MCF 10A (cell line): ENCODE data around the gene GTF2IRD1. TPM values are rescaled to one million over a fixed set of nuclear protein-coding genes. Genes with fewer than 3 reads are reported as not detected.
A peak's percentile ranks its signal among the peaks of the same experiment; 100 is the strongest.
"Not testable (repeated sequence)": the region's sequence is repeated elsewhere in the genome, so short reads cannot be mapped to it uniquely, and the experiment has no call there.

ENCODE experiments used
- BruUV-seq: library from RNA; stranded (reverse); fragments of 400-500 nt; replicated peaks from 2 replicates; lab custom pipeline; 2021; lab: Mats Ljungman, UMichigan
- CTCF ChIA-PET: fragments of 300-600 bp; sonication (Branson Sonifier 250); formaldehyde crosslinking; extraction: SDS; loops from one replicate; lab custom pipeline; 2021; ENCODE audit warnings: antibody characterized with exemption, inconsistent platforms; lab: Yijun Ruan, JAX
- POLR2A ChIA-PET: fragments of 300-600, 350-650 bp; sonication (Branson Sonifier 250); formaldehyde crosslinking; extraction: SDS; loops from one replicate; lab custom pipeline; 2020; ENCODE audit warnings: antibody characterized with exemption, inconsistent platforms; lab: Yijun Ruan, JAX
- DNase-seq: peaks from one replicate; pipeline ENCODE4 v3.0.0-alpha.2; 2018; ENCODE audit not compliant: unreplicated experiment
- H3K27ac Mint-ChIP-seq: one replicate; pipeline ENCODE4 v1.8.0; 2022; ENCODE audit warnings: mild to moderate bottlenecking, low read depth, mixed read lengths; ENCODE audit not compliant: unreplicated experiment
- H3K27me3 Mint-ChIP-seq: one replicate; pipeline ENCODE4 v1.8.0; 2022; ENCODE audit warnings: mixed read lengths; ENCODE audit not compliant: insufficient read depth, unreplicated experiment
- H3K36me3 Mint-ChIP-seq: one replicate; pipeline ENCODE4 v1.8.0; 2022; ENCODE audit warnings: mild to moderate bottlenecking, moderate library complexity, mixed read lengths; ENCODE audit not compliant: insufficient read depth, unreplicated experiment
- H3K4me1 Mint-ChIP-seq: one replicate; pipeline ENCODE4 v1.8.0; 2022; ENCODE audit warnings: mixed read lengths; ENCODE audit not compliant: insufficient read depth, unreplicated experiment
- H3K4me3 Mint-ChIP-seq: one replicate; pipeline ENCODE4 v1.8.0; 2022; ENCODE audit warnings: mild to moderate bottlenecking, moderate library complexity, mixed read lengths; ENCODE audit not compliant: unreplicated experiment
- H3K9me3 Mint-ChIP-seq: one replicate; pipeline ENCODE4 v1.8.0; 2022; ENCODE audit warnings: mixed read lengths; ENCODE audit not compliant: unreplicated experiment
- CTCF ChIP-seq: fragments of 200-600 bp; IDR thresholded peaks from one replicate; pipeline ENCODE4 v1.8.0; 2022; ENCODE audit warnings: antibody characterized with exemption, mild to moderate bottlenecking; ENCODE audit not compliant: unreplicated experiment
- intact Hi-C: fragments of 100-400 bp; cut with micrococcal nuclease; formaldehyde crosslinking; loops from 2 replicates; pipeline ENCODE4 v1.14.1; 2022
- total RNA-seq: library from RNA; stranded (reverse); gene quantifications from 2 replicates; pipeline ENCODE4 v1.2.3, GENCODE V29; 2022

GTF2IRD1 gene
- total RNA-seq, 1 experiment from 2014 or later: 77.6 TPM

GRCh38 chr7:74506325-74506724, 52.6 kb downstream of the GTF2IRD1 start:
- Mint-ChIP-seq H3K36me3 (peaks cover 31% of the 10 kb centered on the region), H3K27ac (no peak overlapping the region), H3K4me1 (no peaks in the 10 kb centered on the region), H3K9me3 (no peaks in the 10 kb centered on the region), H3K4me3 (no peak overlapping the region), H3K27me3 (no peaks in the 10 kb centered on the region)
- CTCF ChIA-PET: interaction anchor here (0.6 kb wide), 1 partner anchor 252 kb away, joined by 4 read pairs; the partner anchor contains the start of gene RFC2
- POLR2A ChIA-PET: no interaction called here
- intact Hi-C loops: no loop called here
- DNase-seq: no peak
- TF ChIP-seq CTCF: no peak
- no TSS peak for BruUV-seq

GRCh38 chr7:74507538-74508319, 54.0 kb downstream of the GTF2IRD1 start:
- TF ChIP-seq CTCF: no peak
- intact Hi-C loops: no loop called here
- Mint-ChIP-seq H3K27me3 (no peaks in the 10 kb centered on the region), H3K36me3 (peaks cover 41% of the 10 kb centered on the region), H3K4me1 (no peaks in the 10 kb centered on the region), H3K9me3 (no peaks in the 10 kb centered on the region), H3K4me3 (no peak overlapping the region), H3K27ac (peak overlapping the region; percentile 51)
- no peak for DNase-seq
- BruUV-seq: no TSS peak
- CTCF ChIA-PET: interaction anchor here (0.5 to 0.6 kb wide), 2 partner anchors 39 to 452 kb away, joined by 3 to 4 read pairs; no protein-coding TSS in a partner anchor
- POLR2A ChIA-PET: interaction anchor here (1.0 kb wide), 1 partner anchor 20 kb away, joined by 3 read pairs; no protein-coding TSS in a partner anchor

GRCh38 chr7:74509453-74509852, 55.7 kb downstream of the GTF2IRD1 start:
- DNase-seq, H3K27ac Mint-ChIP-seq, H3K4me3 Mint-ChIP-seq, H3K27me3 Mint-ChIP-seq, intact Hi-C loops, BruUV-seq, H3K4me1 Mint-ChIP-seq, H3K9me3 Mint-ChIP-seq: not testable (repeated sequence)
- ChIA-PET CTCF (interaction anchor here (0.7 kb wide), 1 partner anchor 783 kb away, joined by 3 read pairs; no protein-coding TSS in a partner anchor), POLR2A (interaction anchor here (0.5 to 0.9 kb wide), 2 partner anchors 26 to 29 kb away, joined by 3 to 4 read pairs; no protein-coding TSS in a partner anchor)
- H3K36me3 Mint-ChIP-seq: peaks cover 51% of the 10 kb centered on the region

- H3K36me3 Mint-ChIP-seq: peaks cover 63% of the 10 kb centered on the region
- no TSS peak for BruUV-seq
- POLR2A ChIA-PET: interaction anchor here (0.9 to 1.8 kb wide), 2 partner anchors 9 to 49 kb away, joined by 3 to 5 read pairs; no protein-coding TSS in a partner anchor
- CTCF ChIA-PET: interaction anchor here (0.6 kb wide), 1 partner anchor 13 kb away, joined by 4 read pairs; no protein-coding TSS in a partner anchor
- no peaks in the 10 kb centered on the region for H3K9me3 Mint-ChIP-seq
- no peak overlapping the region for H3K27ac Mint-ChIP-seq
- no peak for DNase-seq
- H3K4me1 Mint-ChIP-seq: no peaks in the 10 kb centered on the region
- no peaks in the 10 kb centered on the region for H3K27me3 Mint-ChIP-seq
- no peak overlapping the region for H3K4me3 Mint-ChIP-seq
- intact Hi-C loops: no loop called here
- no peak for TF ChIP-seq CTCF
These were observed 57.6 kb downstream of the GTF2IRD1 start for GRCh38 chr7:74511345-74511744.
